ENCODE data around the gene CNTNAP2. TPM values are rescaled to one million over a fixed set of nuclear protein-coding genes. Genes with fewer than 3 reads are reported as not detected.

The CNTNAP2 gene
- total and polyA plus RNA-seq, 2 of the 4 experiments (the other 2 are of a cell fraction) = not detected

- ATAC-seq (ENCODE audit: low read depth) (no peak), DNase-seq (no peak)
- POLR2A ChIA-PET (ENCODE audit: unreplicated experiment) = no interaction called here
- no peaks in the 10 kb centered on the region for H4K20me1 ChIP-seq (ENCODE audit: insufficient read depth, low read length)
- H3K9me3 ChIP-seq (ENCODE audit: control insufficient read depth, insufficient read depth, low read length) = peaks cover 2% of the 10 kb centered on the region
- no peak overlapping the region for H3K9ac ChIP-seq (ENCODE audit: low read depth, low read length)
- no peak overlapping the region for H2BK20ac ChIP-seq (ENCODE audit: low read depth, low read length)
- no peak overlapping the region for H2BK15ac ChIP-seq (ENCODE audit: low read depth, low read length)
- no peak overlapping the region for H3K27ac ChIP-seq (ENCODE audit: insufficient read depth, low read length)
- H3K4me3 ChIP-seq (ENCODE audit: insufficient read depth, low read depth, low read length) = no peak overlapping the region
- TF ChIP-seq BHLHE40 (IDR thresholded peaks at IDR 0.05; ENCODE audit: low read depth, low read length) = no peak
- TF ChIP-seq ELK1 (IDR thresholded peaks at IDR 0.05; ENCODE audit: borderline replicate concordance, low read depth, low read length) = no peak
- TF ChIP-seq RAD21 (IDR thresholded peaks at IDR 0.05; ENCODE audit: low read length) = no peak
- no peak for TF ChIP-seq SMC3 (IDR thresholded peaks at IDR 0.05; ENCODE audit: low read depth, low read length)
- no peak for TF ChIP-seq CTCF (conservative IDR thresholded peaks at IDR 0.05; ENCODE audit: low read depth, low read length)
- no peak for TF ChIP-seq MXI1 (IDR thresholded peaks at IDR 0.05; ENCODE audit: borderline replicate concordance, low read depth, low read length)
- no peak for TF ChIP-seq RCOR1 (IDR thresholded peaks at IDR 0.05; ENCODE audit: insufficient replicate concordance, low read length)
- TF ChIP-seq CHD1 (IDR thresholded peaks at IDR 0.05; ENCODE audit: low read depth, low read length) = no peak
- TF ChIP-seq NFE2L2 (IDR thresholded peaks at IDR 0.05; ENCODE audit: low read depth, low read length) = no peak
- no peak for TF ChIP-seq RFX5 (IDR thresholded peaks at IDR 0.05; ENCODE audit: low read depth, low read length)
- TF ChIP-seq POLR2A (IDR thresholded peaks at IDR 0.05; ENCODE audit: low read depth, low read length) = no peak
- no peak for TF ChIP-seq MAFK (IDR thresholded peaks at IDR 0.05; ENCODE audit: low read depth, low read length)
- TF ChIP-seq USF2 (IDR thresholded peaks at IDR 0.05; ENCODE audit: low read depth, low read length) = no peak
- TF ChIP-seq MAZ (IDR thresholded peaks at IDR 0.05; ENCODE audit: borderline replicate concordance, low read depth, low read length) = no peak
- TF ChIP-seq FOS (IDR thresholded peaks at IDR 0.05; ENCODE audit: low read depth, low read length) = no peak
- no peak for TF ChIP-seq CEBPB (IDR thresholded peaks at IDR 0.05; ENCODE audit: low read depth, low read length)
- no peak overlapping the region for H2BK120ac ChIP-seq (ENCODE audit: low read depth, low read length)
- no peak overlapping the region for H2BK5ac ChIP-seq (ENCODE audit: low read depth, low read length, poor library complexity, severe bottlenecking)
- no peak overlapping the region for H3K18ac ChIP-seq (ENCODE audit: low read depth, low read length)
- H4K5ac ChIP-seq (ENCODE audit: low read depth, low read length) = no peak overlapping the region
- WGBS, 2 experiments (ENCODE audit: extremely low coverage in 2 of 2, insufficient read length in 1 of 2) = no CpG with 5 or more reads among the region's 2 CpGs
- no peak overlapping the region for H4K8ac ChIP-seq (ENCODE audit: low read depth in 2 of 2, low read length in 2 of 2)
- H3K4me1 ChIP-seq (ENCODE audit: control insufficient read depth, insufficient read depth, low read length) = no peaks in the 10 kb centered on the region
- dilution Hi-C loops (cut with HindIII; ENCODE audit: low sequenced_read_pairs, unreplicated experiment) = no loop called here
- no TSS peak for BruUV-seq (replicated peaks)
- H3K79me1 ChIP-seq (ENCODE audit: low read depth in 1 of 2, low read length in 2 of 2) = no peaks in the 10 kb centered on the region
- intact Hi-C loops (cut with micrococcal nuclease) = no loop called here
- H3K56ac ChIP-seq (ENCODE audit: extremely low read depth, insufficient read depth, low read length) = no peak overlapping the region
- CTCF ChIA-PET = no interaction called here
- no peak overlapping the region for H3K14ac ChIP-seq (replicated peaks; ENCODE audit: low read depth, low read length)
- no peak overlapping the region for H3K4me2 ChIP-seq (ENCODE audit: low read depth, low read length)
- H3K36me3 ChIP-seq (ENCODE audit: control insufficient read depth, insufficient read depth, low read length) = no peaks in the 10 kb centered on the region
- no peaks in the 10 kb centered on the region for H3K27me3 ChIP-seq (ENCODE audit: control insufficient read depth, insufficient read depth, low read length)
- H3K23ac ChIP-seq (ENCODE audit: low read depth, low read length) = no peak overlapping the region
- no peak overlapping the region for H2AK9ac ChIP-seq (replicated peaks; ENCODE audit: low read depth, low read length, poor library complexity)
- H2AFZ ChIP-seq (replicated peaks; ENCODE audit: low read length, poor library complexity) = no peak overlapping the region
- H2AK5ac ChIP-seq (ENCODE audit: low read depth, low read length) = no peak overlapping the region
- no peak overlapping the region for H4K91ac ChIP-seq (ENCODE audit: insufficient read depth, low read depth, low read length)
- in situ Hi-C loops (cut with MboI; ENCODE audit: low sequenced_read_pairs) = no loop called here
- no peak overlapping the region for H3K4ac ChIP-seq (ENCODE audit: low read depth, low read length)
- no peaks in the 10 kb centered on the region for H3K9me1 ChIP-seq (ENCODE audit: insufficient read depth, low read length)
These were observed 553.9 kb downstream of the CNTNAP2 start for GRCh38 chr7:146670532-146670931.
